ENCODE results near the gene CCDC32. TPM values are rescaled to one million over a fixed set of nuclear protein-coding genes. Genes with fewer than 3 reads are reported as not detected.

CCDC32 gene
- total RNA-seq, 1 experiment from 2014 or later, result 8.9 TPM

DNA sequence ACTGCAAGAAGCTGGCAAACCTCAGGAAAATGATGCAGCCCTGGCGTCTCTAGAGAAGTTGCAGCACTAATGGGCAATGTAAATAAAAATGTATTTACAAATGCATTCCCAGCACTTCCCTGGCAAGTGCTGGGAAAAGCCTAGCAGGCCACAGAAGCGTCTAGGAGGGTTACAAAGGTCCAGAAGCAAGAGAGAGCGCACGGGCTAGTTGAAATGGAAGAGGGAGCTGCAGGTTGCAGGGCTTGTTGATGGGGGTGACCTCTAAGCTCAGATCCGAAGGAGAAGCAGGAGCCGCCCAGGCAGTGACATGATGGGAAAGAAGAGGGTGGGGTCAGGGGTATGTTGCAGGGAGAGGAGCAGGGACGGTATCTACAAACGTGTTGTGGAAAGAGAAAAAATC, 26.5 kb upstream of the CCDC32 start:
- H3K23ac ChIP-seq (ENCODE audit: insufficient read length, low read depth, low read length), result no peak overlapping the region
- TF ChIP-seq CTCF (conservative IDR thresholded peaks at IDR 0.05), result no peak

More for the DNA sequence above, 26.5 kb upstream of the CCDC32 start:
- Histone ChIP-seq H3K14ac (ENCODE audit: insufficient read depth, low read length) (no peak overlapping the region), H3K9ac (ENCODE audit: extremely low read depth, insufficient read length, low read length) (no peak overlapping the region), H2BK5ac (ENCODE audit: insufficient read length, low read length) (no peak overlapping the region), H3K4me2 (ENCODE audit: insufficient read depth, insufficient read length, low read length) (peak overlapping the region; percentile 81), H3K4ac (ENCODE audit: low read depth, low read length) (no peak overlapping the region), H3K4me1 (ENCODE audit: insufficient read depth, low read length) (no peaks in the 10 kb centered on the region; the same call in 1 of the 2 replicates), H4K20me1 (ENCODE audit: control insufficient read depth, insufficient read depth, insufficient read length) (no peaks in the 10 kb centered on the region), H3K56ac (ENCODE audit: insufficient read length, low read depth, low read length) (no peak overlapping the region), H2BK20ac (ENCODE audit: low read depth, low read length, poor library complexity, severe bottlenecking) (no peak overlapping the region), H3K79me1 (ENCODE audit: insufficient read depth, low read depth, low read length, poor library complexity, severe bottlenecking) (no peaks in the 10 kb centered on the region), H2BK120ac (ENCODE audit: low read depth, low read length, poor library complexity, severe bottlenecking) (no peak overlapping the region), H2AFZ (ENCODE audit: low read length) (peak overlapping the region; percentile 59), H3K79me2 (ENCODE audit: insufficient read depth, low read length) (no peaks in the 10 kb centered on the region; the same call in 1 of the 2 replicates), H2BK12ac (ENCODE audit: insufficient read length, low read depth, low read length) (no peak overlapping the region), H3K9me3 (ENCODE audit: control insufficient read depth, low read depth, low read length) (no peaks in the 10 kb centered on the region), H3K27ac (ENCODE audit: insufficient read length, low read depth, low read length) (no peak overlapping the region), H4K91ac (ENCODE audit: insufficient read length, low read depth, low read length) (no peak overlapping the region), H3K23me2 (ENCODE audit: insufficient read length, low read depth, low read length, poor library complexity, severe bottlenecking) (peaks cover 3% of the 10 kb centered on the region), H2BK15ac (ENCODE audit: low read depth, low read length) (no peak overlapping the region), H4K8ac (replicated peaks; ENCODE audit: insufficient read length, low read depth, low read length) (no peak overlapping the region), H3K27me3 (ENCODE audit: insufficient read depth, low read length) (no peaks in the 10 kb centered on the region), H3K18ac (ENCODE audit: insufficient read length, low read depth, low read length) (no peak overlapping the region), H3T11ph (ENCODE audit: low read length) (no peak overlapping the region), H4K5ac (ENCODE audit: insufficient read length, low read depth, low read length) (no peak overlapping the region), H2AK5ac (ENCODE audit: insufficient read length, low read length) (no peak overlapping the region)
- Mint-ChIP-seq H3K36me3 (ENCODE audit: insufficient read depth in 1 of 3, low read depth in 3 of 3) (no peaks in the 10 kb centered on the region), H3K27me3 (ENCODE audit: low read depth) (peaks cover 6% of the 10 kb centered on the region), H3K9me3 (peaks cover 3 to 4% of the 10 kb centered on the region in 2 experiments; a peak in 3 of 5 replicates), H3K4me1 (peaks cover 23 to 25% of the 10 kb centered on the region in 2 experiments), H3K27ac (peak overlapping the region in 1 of 3 experiments; percentile 90; a peak in 3 of 7 replicates), H3K4me3 (peak overlapping the region; percentile 36 to 72; a peak in 4 of 5 replicates)
- WGBS (ENCODE audit: extremely low coverage, insufficient read length, low lambda C conversion rate), result no CpG with 5 or more reads among the region's 8 CpGs
- DNase-seq, result peak; percentile 57

Measured in H9 (cell line).